SK-N-SH treated with all-trans-retinoic acid at 6 μM for 48 hours (cell line): ENCODE measurements around the gene REC114.

Experiments
- ATAC-seq: fragments of 200-7000 bp; cut with Tn5 transposase; 3 replicates; pipeline ENCODE4 v1.9.1; 2020; ENCODE audit warnings: mild to moderate bottlenecking, moderate library complexity
- ARNTL ChIP-seq: fragments of 450-650 bp; formaldehyde crosslinking; IDR thresholded peaks from 2 replicates; pipeline ENCODE4 v1.5.0; 2020; ENCODE audit warnings: low read depth, mild to moderate bottlenecking, moderate library complexity, borderline replicate concordance
- CREB5 ChIP-seq: fragments of 250-450 bp; sonication (Bioruptor Pico); IDR thresholded peaks from 2 replicates; pipeline ENCODE4 v1.5.1; 2020; ENCODE audit warnings: low read depth, mild to moderate bottlenecking, moderate library complexity
- CSDC2 ChIP-seq: fragments of 250-450 bp; sonication (Bioruptor Pico); IDR thresholded peaks from 2 replicates; pipeline ENCODE4 v1.5.0; 2020; ENCODE audit warnings: mild to moderate bottlenecking, moderate library complexity
- CSRNP3 ChIP-seq: fragments of 250-450 bp; sonication (Bioruptor Pico); IDR thresholded peaks from 2 replicates; pipeline ENCODE4 v1.5.1; 2021; ENCODE audit warnings: mild to moderate bottlenecking, moderate library complexity
- GLIS3 ChIP-seq: fragments of 250-450 bp; sonication (Bioruptor Pico); IDR thresholded peaks from 2 replicates; pipeline ENCODE4 v1.5.0; 2020; ENCODE audit warnings: mild to moderate bottlenecking, moderate library complexity
- OSR1 ChIP-seq: fragments of 250-450 bp; sonication (Bioruptor Pico); IDR thresholded peaks from 2 replicates; pipeline ENCODE4 v1.8.0; 2022; ENCODE audit warnings: moderate library complexity, mild to moderate bottlenecking, inconsistent platforms
- PATZ1 ChIP-seq: fragments of 250-450 bp; sonication (Bioruptor Pico); IDR thresholded peaks from 2 replicates; pipeline ENCODE4 v1.8.0; 2020; ENCODE audit warnings: mild to moderate bottlenecking, moderate library complexity, borderline replicate concordance
- POU6F1 ChIP-seq: fragments of 250-450 bp; sonication (Bioruptor Pico); IDR thresholded peaks from 2 replicates; pipeline ENCODE4 v1.8.0; 2021; ENCODE audit warnings: low read depth, mild to moderate bottlenecking, moderate library complexity, borderline replicate concordance
- PPARA ChIP-seq: fragments of 250-450 bp; sonication (Bioruptor Pico); IDR thresholded peaks from 2 replicates; pipeline ENCODE4 v1.5.0; 2020; ENCODE audit warnings: mild to moderate bottlenecking, borderline replicate concordance
- RARB ChIP-seq: fragments of 250-450 bp; sonication (Bioruptor Pico); IDR thresholded peaks from 2 replicates; pipeline ENCODE4 v1.8.0; 2021; ENCODE audit warnings: mild to moderate bottlenecking, moderate library complexity
- SNAI2 ChIP-seq: fragments of 250-450 bp; sonication (Bioruptor Pico); IDR thresholded peaks from 2 replicates; pipeline ENCODE4 v1.5.0; 2020; ENCODE audit warnings: mild to moderate bottlenecking, moderate library complexity
- TCF4 ChIP-seq: fragments of 250-450 bp; sonication (Bioruptor Pico); IDR thresholded peaks from 2 replicates; pipeline ENCODE4 v1.8.0; 2021; ENCODE audit warnings: mild to moderate bottlenecking, moderate library complexity, borderline replicate concordance
- TSHZ2 ChIP-seq: fragments of 250-450 bp; sonication (Bioruptor Pico); IDR thresholded peaks from 2 replicates; pipeline ENCODE4 v1.5.0; 2020; ENCODE audit warnings: mild to moderate bottlenecking, moderate library complexity
- ZC3H10 ChIP-seq: fragments of 250-450 bp; sonication (Bioruptor Pico); IDR thresholded peaks from 2 replicates; pipeline ENCODE4 v1.5.1; 2021; ENCODE audit warnings: mild to moderate bottlenecking, moderate library complexity
- ZFP3 ChIP-seq: fragments of 250-450 bp; sonication (Bioruptor Pico); IDR thresholded peaks from 2 replicates; pipeline ENCODE4 v1.5.0; 2020; ENCODE audit warnings: mild to moderate bottlenecking, moderate library complexity
- ZFP30 ChIP-seq: fragments of 450-650 bp; formaldehyde crosslinking; IDR thresholded peaks from 2 replicates; pipeline ENCODE4 v1.5.0; 2022; ENCODE audit warnings: mild to moderate bottlenecking, moderate library complexity
- ZNF565 ChIP-seq: fragments of 450-650 bp; formaldehyde crosslinking; conservative IDR thresholded peaks from 2 replicates; pipeline ENCODE4 v1.5.0; 2020; ENCODE audit warnings: low read depth, mild to moderate bottlenecking, moderate library complexity

Gene REC114

GRCh38 chr15:73480050-73480449 is 37.1 kb downstream of the REC114 start:
- no peak for TF ChIP-seq CSDC2 (CRISPR knock-in tag)
- no peak for ATAC-seq

GRCh38 chr15:73482166-73482565 is 39.2 kb downstream of the REC114 start:
- ATAC-seq: no peak
- TF ChIP-seq OSR1 (CRISPR knock-in tag): no peak
- no peak for TF ChIP-seq TCF4 (CRISPR knock-in tag)
- TF ChIP-seq PPARA: no peak
- no peak for TF ChIP-seq RARB
- TF ChIP-seq ZC3H10: no peak
- no peak for TF ChIP-seq ZNF565 (CRISPR knock-in tag)
- no peak for TF ChIP-seq CSRNP3 (CRISPR knock-in tag)
- TF ChIP-seq ZFP30 (CRISPR knock-in tag): no peak
- no peak for TF ChIP-seq CSDC2 (CRISPR knock-in tag)

GRCh38 chr15:73483053-73483452 is 40.1 kb downstream of the REC114 start:
- ATAC-seq: no peak

More at GRCh38 chr15:73483053-73483452, 40.1 kb downstream of the REC114 start:
- no peak for TF ChIP-seq POU6F1
- TF ChIP-seq PATZ1 (CRISPR knock-in tag): no peak
- TF ChIP-seq ARNTL (CRISPR knock-in tag): no peak
- TF ChIP-seq RARB: no peak
- no peak for TF ChIP-seq ZFP3 (CRISPR knock-in tag)
- TF ChIP-seq CREB5: no peak
- TF ChIP-seq GLIS3 (CRISPR knock-in tag): no peak
- TF ChIP-seq SNAI2 (CRISPR knock-in tag): no peak
- no peak for TF ChIP-seq TSHZ2 (CRISPR knock-in tag)
- TF ChIP-seq ZC3H10: no peak
